Measurements from ENCODE around the gene SLC25A25. TPM values are rescaled to one million over a fixed set of nuclear protein-coding genes. Genes with fewer than 3 reads are reported as not detected.

Gene SLC25A25
- total RNA-seq, 4 donors from 2014 or later = 21.9 to 42.0 (median 30.8) TPM

- Histone ChIP-seq H3K27ac (peak overlapping the region; percentile 93 to 100 (median 99)), H3K27me3 (no peaks in the 10 kb centered on the region), H3K4me1 (peaks cover 74% of the 10 kb centered on the region in 2 donors), H3K36me3 (peaks cover 19 to 28% of the 10 kb centered on the region in 2 donors), H3K4me3 (replicated peaks in 1 of 3) (no peak overlapping the region), H3K9me3 (no peaks in the 10 kb centered on the region)
- no peak for TF ChIP-seq CTCF (IDR thresholded peaks at IDR 0.05)
- TF ChIP-seq POLR2A (IDR thresholded peaks at IDR 0.05) = peak in 1 of 2 donors; percentile 24
- 42 to 47% methylated on average over 12 of the region's 12 CpGs for WGBS, 2 donors
- intact Hi-C loops (cut with DNase I) = no loop called here
- DNase-seq = peak; percentile 66 to 73
Measured at GRCh38 chr9:128101231-128101661, 33.2 kb downstream of the SLC25A25 start.

- DNase-seq = peak; percentile 36 to 51
- H3K4me3 ChIP-seq (replicated peaks in 1 of 3) = no peak overlapping the region
- H3K4me1 ChIP-seq = peaks cover 70 to 74% of the 10 kb centered on the region in 2 donors
- TF ChIP-seq CTCF (IDR thresholded peaks at IDR 0.05) = no peak
- no peak for TF ChIP-seq POLR2A (IDR thresholded peaks at IDR 0.05)
- peaks cover 24 to 32% of the 10 kb centered on the region in 2 donors for H3K36me3 ChIP-seq
- no peaks in the 10 kb centered on the region for H3K27me3 ChIP-seq
- intact Hi-C loops (cut with DNase I) = no loop called here
- 63 to 88% methylated on average over 9 to 16 of the region's 20 CpGs for WGBS, 2 donors
- H3K27ac ChIP-seq = peak overlapping the region; percentile 93 to 100 (median 99)
- no peaks in the 10 kb centered on the region for H3K9me3 ChIP-seq
Measured at GRCh38 chr9:128101690-128102089, 33.7 kb downstream of the SLC25A25 start.

- no peak for DNase-seq
- TF ChIP-seq CTCF (IDR thresholded peaks at IDR 0.05) (no peak), POLR2A (IDR thresholded peaks at IDR 0.05) (no peak)
- WGBS, 2 donors = 81 to 83% methylated on average over 4 to 12 of the region's 13 CpGs
- Histone ChIP-seq H3K9me3 (no peaks in the 10 kb centered on the region), H3K27ac (peak overlapping the region; percentile 93 to 100 (median 99)), H3K36me3 (peaks cover 29 to 37% of the 10 kb centered on the region in 2 donors), H3K4me1 (peaks cover 70 to 72% of the 10 kb centered on the region in 2 donors), H3K27me3 (no peaks in the 10 kb centered on the region), H3K4me3 (replicated peaks in 1 of 3) (no peak overlapping the region)
- intact Hi-C loops (cut with DNase I) = no loop called here
Measured at GRCh38 chr9:128102196-128102595, 34.2 kb downstream of the SLC25A25 start.

GRCh38 chr9:128102861-128103588, 35.0 kb downstream of the SLC25A25 start:
- DNase-seq = peak; percentile 83
- Histone ChIP-seq H3K4me3 (replicated peaks in 1 of 3) (no peak overlapping the region), H3K9me3 (no peaks in the 10 kb centered on the region), H3K36me3 (peaks cover 37 to 45% of the 10 kb centered on the region in 2 donors), H3K27me3 (no peaks in the 10 kb centered on the region), H3K27ac (peak overlapping the region; percentile 74 to 100 (median 99)), H3K4me1 (peaks cover 62 to 63% of the 10 kb centered on the region in 2 donors)
- 67% methylated on average over 21 of the region's 23 CpGs for WGBS, 2 donors
- TF ChIP-seq CTCF (IDR thresholded peaks at IDR 0.05) = no peak
- peak in 1 of 2 donors; percentile 47 for TF ChIP-seq POLR2A (IDR thresholded peaks at IDR 0.05)
- intact Hi-C loops (cut with DNase I) = no loop called here

GRCh38 chr9:128103589-128103962, 35.5 kb downstream of the SLC25A25 start:
- H3K27me3 ChIP-seq = no peaks in the 10 kb centered on the region
- H3K36me3 ChIP-seq = peaks cover 42 to 51% of the 10 kb centered on the region in 2 donors
- WGBS, 2 donors = 54 to 68% methylated on average over 8 of the region's 8 CpGs
- peak overlapping the region; percentile 72 to 100 (median 99) for H3K27ac ChIP-seq
- peaks cover 62 to 63% of the 10 kb centered on the region in 2 donors for H3K4me1 ChIP-seq
- no peaks in the 10 kb centered on the region for H3K9me3 ChIP-seq
- intact Hi-C loops (cut with DNase I) = no loop called here
- H3K4me3 ChIP-seq (replicated peaks in 1 of 3) = no peak overlapping the region
- peak; percentile 38 to 42 for DNase-seq
- no peak for TF ChIP-seq POLR2A (IDR thresholded peaks at IDR 0.05)
- peak in 4 of 6 experiments; percentile 8 to 37 (median 36) for TF ChIP-seq CTCF (IDR thresholded peaks at IDR 0.05)
